Measurements from ENCODE around the gene SYCP1.
"Not testable (repeated sequence)": the region's sequence is repeated elsewhere in the genome, so short reads cannot be mapped to it uniquely, and the experiment has no call there.

The SYCP1 gene

GRCh38 chr1:114854693-114855320, at the start of gene SYCP1:
Gene SYCP1 (plus strand): TSS chr1:114854863. CDS start chr1:114855465, 602 bp downstream.
- no peak for DNase-seq (ENCODE audit: low read depth in 2 of 3, low spot score in 2 of 3)

- DNase-seq (ENCODE audit: low read depth in 2 of 3, low spot score in 2 of 3), result no peak
Measured at GRCh38 chr1:114819869-114820268, 34.8 kb upstream of the SYCP1 start.

- DNase-seq (ENCODE audit: low read depth in 2 of 3, low spot score in 2 of 3), result no peak
Measured at GRCh38 chr1:114820392-114820791, 34.3 kb upstream of the SYCP1 start.

- DNase-seq (ENCODE audit: low read depth in 2 of 3, low spot score in 2 of 3), result no peak
Measured at GRCh38 chr1:114821978-114822377, 32.7 kb upstream of the SYCP1 start.

- DNase-seq (ENCODE audit: low read depth in 2 of 3, low spot score in 2 of 3), result no peak
Measured at GRCh38 chr1:114828251-114828650, 26.4 kb upstream of the SYCP1 start.

- not testable (repeated sequence) for DNase-seq (ENCODE audit: low read depth in 2 of 3, low spot score in 2 of 3)
Measured at GRCh38 chr1:114830075-114830474, 24.6 kb upstream of the SYCP1 start.

GRCh38 chr1:114831276-114831994, 23.2 kb upstream of the SYCP1 start:
- DNase-seq (ENCODE audit: low read depth in 2 of 3, low spot score in 2 of 3), result no peak

- no peak for DNase-seq (ENCODE audit: low read depth in 2 of 3, low spot score in 2 of 3)
Measured at GRCh38 chr1:114832057-114832456, 22.6 kb upstream of the SYCP1 start.

GRCh38 chr1:114833421-114833820, 21.2 kb upstream of the SYCP1 start:
- DNase-seq (ENCODE audit: low read depth in 2 of 3, low spot score in 2 of 3), result no peak

GRCh38 chr1:114844270-114844669, 10.4 kb upstream of the SYCP1 start:
- no peak for DNase-seq (ENCODE audit: low read depth in 2 of 3, low spot score in 2 of 3)

GRCh38 chr1:114853584-114853983, 1.1 kb upstream of the SYCP1 start:
- no peak for DNase-seq (ENCODE audit: low read depth in 2 of 3, low spot score in 2 of 3)

- DNase-seq (ENCODE audit: low read depth in 2 of 3, low spot score in 2 of 3), result no peak
Measured at GRCh38 chr1:114861384-114861783, 6.7 kb downstream of the SYCP1 start.

- DNase-seq (ENCODE audit: low read depth in 2 of 3, low spot score in 2 of 3), result no peak
Measured at GRCh38 chr1:114892194-114892918, 37.7 kb downstream of the SYCP1 start.

GRCh38 chr1:114896795-114897194, 42.1 kb downstream of the SYCP1 start:
- no peak for DNase-seq (ENCODE audit: low read depth in 2 of 3, low spot score in 2 of 3)

GRCh38 chr1:114901814-114902213, 47.2 kb downstream of the SYCP1 start:
- no peak for DNase-seq (ENCODE audit: low read depth in 2 of 3, low spot score in 2 of 3)

- no peak for DNase-seq (ENCODE audit: low read depth in 2 of 3, low spot score in 2 of 3)
Measured at GRCh38 chr1:114902343-114902742, 47.7 kb downstream of the SYCP1 start.

- no peak for DNase-seq (ENCODE audit: low read depth in 2 of 3, low spot score in 2 of 3)
Measured at GRCh38 chr1:114903480-114903879, 48.8 kb downstream of the SYCP1 start.

GRCh38 chr1:114915720-114916119, 61.1 kb downstream of the SYCP1 start:
- DNase-seq (ENCODE audit: low read depth in 2 of 3, low spot score in 2 of 3), result not testable (repeated sequence)

GRCh38 chr1:114926607-114927006, 71.9 kb downstream of the SYCP1 start:
- DNase-seq (ENCODE audit: low read depth in 2 of 3, low spot score in 2 of 3), result no peak

- no peak for DNase-seq (ENCODE audit: low read depth in 2 of 3, low spot score in 2 of 3)
Measured at GRCh38 chr1:114927401-114927800, 72.7 kb downstream of the SYCP1 start.

GRCh38 chr1:114956570-114956969, 101.9 kb downstream of the SYCP1 start:
- no peak for DNase-seq (ENCODE audit: low read depth in 2 of 3, low spot score in 2 of 3)

- no peak for DNase-seq (ENCODE audit: low read depth in 2 of 3, low spot score in 2 of 3)
Measured at GRCh38 chr1:114959423-114959822, 104.8 kb downstream of the SYCP1 start.

Measured in activated CD8-positive, alpha-beta memory T cell treated with anti-CD3 and anti-CD28 coated beads for 48 hours (primary cell).